ENCODE results near the gene DEF6. TPM values are rescaled to one million over a fixed set of nuclear protein-coding genes. Genes with fewer than 3 reads are reported as not detected.

Gene DEF6
- total and polyA plus RNA-seq, 2 of the 8 experiments (the other 6 are each of a cell fraction or from before 2014, with no cell fraction given): 3.3 to 4.1 TPM

DNA sequence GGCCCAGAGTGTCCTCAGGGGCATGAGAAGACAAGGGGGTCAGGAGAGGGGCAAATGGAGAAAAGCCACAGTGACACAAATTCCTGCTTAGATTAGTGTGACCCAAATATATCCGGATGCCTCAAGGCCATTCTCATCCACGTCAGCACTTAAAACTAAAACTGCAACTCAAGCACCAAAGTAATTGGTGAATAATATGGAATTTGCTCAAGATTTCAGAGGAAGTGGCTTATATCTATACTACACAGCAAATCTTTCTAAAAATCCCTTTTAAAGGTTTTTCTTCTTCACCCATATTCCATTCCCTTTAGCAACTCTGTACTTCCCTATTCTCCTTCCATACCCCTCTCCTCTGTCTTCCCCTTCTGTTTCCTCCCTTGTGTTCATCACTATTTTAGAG, 15.2 kb downstream of the DEF6 start:
- H2BK120ac ChIP-seq (replicated peaks; ENCODE audit: low read depth, low read length): no peak overlapping the region
- H2AFZ ChIP-seq (ENCODE audit: low read length): no peak overlapping the region
- no peak overlapping the region for H3K4me2 ChIP-seq (ENCODE audit: insufficient read depth in 1 of 2, low read depth in 2 of 2, low read length in 2 of 2)
- peaks cover 2 to 5% (median 4%) of the 10 kb centered on the region in 4 experiments for H3K4me1 ChIP-seq (replicated peaks in 1 of 4; ENCODE audit: control insufficient read depth in 3 of 4, insufficient read depth in 4 of 4, low read length in 3 of 4)
- no peaks in the 10 kb centered on the region for H3K79me2 ChIP-seq (ENCODE audit: control insufficient read depth in 1 of 2, insufficient read depth in 2 of 2, low read length in 2 of 2)
- H3K4me3 ChIP-seq (ENCODE audit: extremely low read depth in 1 of 4, insufficient read depth in 2 of 4, low read depth in 3 of 4, low read length in 4 of 4): no peak overlapping the region
- H3K27ac ChIP-seq (ENCODE audit: low read depth, low read length): no peak overlapping the region
- POLR2A ChIA-PET (ENCODE audit: partially characterized antibody): no interaction called here
- no peak overlapping the region for H3K9ac ChIP-seq (replicated peaks in 1 of 4; ENCODE audit: extremely low read depth in 1 of 4, low read depth in 3 of 4, low read length in 3 of 4)
- peaks cover 0 to 1% of the 10 kb centered on the region in 2 experiments for H4K20me1 ChIP-seq (replicated peaks in 1 of 2; ENCODE audit: control insufficient read depth in 1 of 2, insufficient read depth in 2 of 2, low read length in 2 of 2)
- no peaks in the 10 kb centered on the region for H3K79me1 ChIP-seq (ENCODE audit: low read depth, low read length)
- H3K4ac ChIP-seq (replicated peaks; ENCODE audit: insufficient read length, low read depth, low read length): no peak overlapping the region
- peaks cover 5% of the 10 kb centered on the region for H3K23me2 ChIP-seq (ENCODE audit: low read depth, low read length)
- H3K27me3 ChIP-seq (replicated peaks in 1 of 4; ENCODE audit: control insufficient read depth in 3 of 4, extremely low read depth in 1 of 4, insufficient read depth in 3 of 4, low read length in 3 of 4): peaks cover 3 to 15% (median 12%) of the 10 kb centered on the region in 4 experiments
- no peaks in the 10 kb centered on the region for H3K36me3 ChIP-seq (ENCODE audit: control insufficient read depth in 2 of 4, insufficient read depth in 4 of 4, low read length in 3 of 4)
- H4K91ac ChIP-seq (replicated peaks; ENCODE audit: insufficient read length, low read length): no peak overlapping the region
- no peak for DNase-seq (ENCODE audit: low read depth in 1 of 2, low spot score in 2 of 2)
- CTCF ChIA-PET (ENCODE audit: partially characterized antibody): interaction anchor here (0.9 to 21.2 kb wide), 5 partner anchors 10 to 48 kb away, joined by 3 to 358 read pairs (median 11); partner anchors contain the start of gene DEF6
- H2BK20ac ChIP-seq (ENCODE audit: low read length): no peak overlapping the region
- no peak overlapping the region for H2BK15ac ChIP-seq (ENCODE audit: low read length)
- FAIRE-seq: no peak
- no peak overlapping the region for H3K23ac ChIP-seq (ENCODE audit: insufficient read length)
- H2BK5ac ChIP-seq (ENCODE audit: low read depth, low read length): no peak overlapping the region
- WGBS, 2 experiments (ENCODE audit: extremely low coverage in 1 of 2, insufficient coverage in 1 of 2, insufficient read length in 1 of 2, insufficient replicate concordance in 2 of 2, low coverage in 1 of 2, low lambda C conversion rate in 2 of 2, missing lambda C conversion rate in 1 of 2): 45% methylated on average over 2 of the region's 2 CpGs; no CpG with 5 or more reads in 1 of the 2 experiments
- H3K18ac ChIP-seq (ENCODE audit: extremely low read depth, low read length): no peak overlapping the region
- no peak overlapping the region for H3K56ac ChIP-seq (replicated peaks; ENCODE audit: insufficient read length, low read depth, low read length)
- H3K14ac ChIP-seq (ENCODE audit: insufficient read length): no peak overlapping the region
- no peaks in the 10 kb centered on the region for H3K9me3 ChIP-seq (ENCODE audit: insufficient read depth in 2 of 2, low read depth in 1 of 2, low read length in 1 of 2)
- no peak overlapping the region for H4K5ac ChIP-seq (ENCODE audit: insufficient read length, low read depth, low read length)
- no peak overlapping the region for H2BK12ac ChIP-seq (ENCODE audit: low read depth, low read length)
- H2AK5ac ChIP-seq (ENCODE audit: low read depth, low read length): no peak overlapping the region
- H4K8ac ChIP-seq (ENCODE audit: extremely low read depth, insufficient read depth, low read length): no peak overlapping the region; the same call in 1 of the 2 replicates
- TF ChIP-seq JUND (IDR thresholded peaks at IDR 0.05; ENCODE audit: low read length): no peak
- no peak for TF ChIP-seq SAP30 (IDR thresholded peaks at IDR 0.05; ENCODE audit: insufficient read depth, insufficient replicate concordance, low read length)
- no peak for TF ChIP-seq TBP (IDR thresholded peaks at IDR 0.05; ENCODE audit: low read depth, low read length)
- TF ChIP-seq BACH1 (IDR thresholded peaks at IDR 0.05; ENCODE audit: low read length): no peak
- no peak for TF ChIP-seq POLR2A (IDR thresholded peaks at IDR 0.05; ENCODE audit: control extremely low read depth in 1 of 2, low read depth in 2 of 2, low read length in 2 of 2)
- no peak for TF ChIP-seq HDAC2 (IDR thresholded peaks at IDR 0.05; ENCODE audit: borderline replicate concordance in 1 of 2, low read depth in 2 of 2, low read length in 2 of 2)
- no peak for TF ChIP-seq HDAC6 (IDR thresholded peaks at IDR 0.05; ENCODE audit: low read depth, low read length)
- TF ChIP-seq RBBP5 (IDR thresholded peaks at IDR 0.05; ENCODE audit: borderline replicate concordance, low read depth, low read length): no peak
- TF ChIP-seq SP2 (IDR thresholded peaks at IDR 0.05; ENCODE audit: low read length): no peak
- no peak for TF ChIP-seq ASH2L (IDR thresholded peaks at IDR 0.05; ENCODE audit: low read length)
- no peak for TF ChIP-seq CEBPB (IDR thresholded peaks at IDR 0.05; ENCODE audit: low read depth, low read length)
- TF ChIP-seq, protein P1, sequence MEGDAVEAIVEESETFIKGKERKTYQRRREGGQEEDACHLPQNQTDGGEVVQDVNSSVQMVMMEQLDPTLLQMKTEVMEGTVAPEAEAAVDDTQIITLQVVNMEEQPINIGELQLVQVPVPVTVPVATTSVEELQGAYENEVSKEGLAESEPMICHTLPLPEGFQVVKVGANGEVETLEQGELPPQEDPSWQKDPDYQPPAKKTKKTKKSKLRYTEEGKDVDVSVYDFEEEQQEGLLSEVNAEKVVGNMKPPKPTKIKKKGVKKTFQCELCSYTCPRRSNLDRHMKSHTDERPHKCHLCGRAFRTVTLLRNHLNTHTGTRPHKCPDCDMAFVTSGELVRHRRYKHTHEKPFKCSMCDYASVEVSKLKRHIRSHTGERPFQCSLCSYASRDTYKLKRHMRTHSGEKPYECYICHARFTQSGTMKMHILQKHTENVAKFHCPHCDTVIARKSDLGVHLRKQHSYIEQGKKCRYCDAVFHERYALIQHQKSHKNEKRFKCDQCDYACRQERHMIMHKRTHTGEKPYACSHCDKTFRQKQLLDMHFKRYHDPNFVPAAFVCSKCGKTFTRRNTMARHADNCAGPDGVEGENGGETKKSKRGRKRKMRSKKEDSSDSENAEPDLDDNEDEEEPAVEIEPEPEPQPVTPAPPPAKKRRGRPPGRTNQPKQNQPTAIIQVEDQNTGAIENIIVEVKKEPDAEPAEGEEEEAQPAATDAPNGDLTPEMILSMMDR (IDR thresholded peaks at IDR 0.05; ENCODE audit: control extremely low read depth in 1 of 3, insufficient read depth in 1 of 3, low read depth in 1 of 3, low read length in 3 of 3): no peak
- no peak for TF ChIP-seq TEAD4 (IDR thresholded peaks at IDR 0.05; ENCODE audit: low read depth, low read length)
